Adrenal gland (tissue), 12 donors: ENCODE measurements around the gene SMPD3. TPM values are rescaled to one million over a fixed set of nuclear protein-coding genes. Genes with fewer than 3 reads are reported as not detected.

Experiments
- DNase-seq, 7 donors: peaks; one replicate each; pipeline ENCODE4 v3.0.0-alpha.2; 2019 to 2020
- H3K27ac ChIP-seq, 5 donors: fragments of 200-600 bp; sonication (generic) in 4 of 5; 1 replicate in 3 of 5; 2 replicates in 2 of 5; pipeline versions ENCODE4 v1.5.1 to v1.8.0; 2016 to 2020; ENCODE audit warnings: mild to moderate bottlenecking in 1 of 5
- H3K27me3 ChIP-seq: fragments of 200-600 bp; 2 replicates; pipeline ENCODE4 v1.8.0; 2021
- H3K36me3 ChIP-seq, 2 donors: fragments of 200-600 bp; replicated peaks in 1 of 2; 1 replicate in 1 of 2; 2 replicates in 1 of 2; pipeline versions ENCODE4 v1.5.1 to v1.8.0; 2018 to 2022
- H3K4me1 ChIP-seq, 2 donors: fragments of 200-600 bp; replicated peaks in 1 of 2; 1 replicate in 1 of 2; 2 replicates in 1 of 2; pipeline versions ENCODE4 v1.5.1 to v1.8.0; 2018 to 2021
- H3K4me3 ChIP-seq, 4 donors: fragments of 200-600 bp; sonication (generic) in 3 of 4; one replicate each; pipeline ENCODE4 v1.5.1; 2016 to 2018
- H3K9me3 ChIP-seq, 3 donors: fragments of 200-600 bp; sonication (generic) in 1 of 3; replicated peaks in 1 of 3; 1 replicate in 2 of 3; 2 replicates in 1 of 3; pipeline versions ENCODE4 v1.5.1 to v1.8.0; 2016 to 2021
- CTCF ChIP-seq, 6 experiments: fragments of 450-650 bp in 4 of 6; fragments of 200-600 bp in 2 of 6; sonication (generic) in 1 of 6; IDR thresholded peaks; 1 replicate in 5 of 6; 2 replicates in 1 of 6; pipeline versions ENCODE4 v1.5.1 to v1.8.0; 2016 to 2021; ENCODE audit warnings: antibody characterized with exemption in 6 of 6, mild to moderate bottlenecking in 2 of 6, moderate library complexity in 1 of 6
- POLR2A ChIP-seq, 2 donors: fragments of 450-650 bp; IDR thresholded peaks; one replicate each; pipeline ENCODE4 v1.6.1; 2017; ENCODE audit warnings: antibody characterized with exemption in 2 of 2, mild to moderate bottlenecking in 2 of 2, moderate library complexity in 1 of 2
- WGBS, 4 donors: extraction: QIAGEN DNeasy Blood & Tissue Kit in 2 of 4; methylation state at CpG; one replicate each; pipeline versions ENCODE4 v1.1.5 to v1.1.7; 2013 to 2017; 5-methylcytosine and 5-hydroxymethylcytosine counted together
- intact Hi-C, 2 donors: fragments of 100-400 bp; cut with DNase I; formaldehyde crosslinking; loops; one replicate each; pipeline versions ENCODE4 v1.14.1 to v1.15.0; 2022 to 2023
- polyA plus RNA-seq, 3 donors: library from polyadenylated mRNA; stranded (reverse); fragments of 200-250 nt in 2 of 3; fragments of 350-450 nt in 1 of 3; fragmentation: Illumina TruSeq in 1 of 3; extraction: RNeasy Lipid Tissue Mini Kit (QIAGEN cat#74804) in 1 of 3; gene quantifications; one replicate each; pipeline ENCODE4 v1.2.3, GENCODE V29; 2013 to 2014
- total RNA-seq, 9 donors: library from RNA; depleted of rRNA in 4 of 9; stranded (reverse); fragments of >200 nt in 4 of 9; fragments of 120-200 nt in 1 of 9; fragmentation: NEBNext Ultra II Directional in 1 of 9; extraction: Animal tissue kit (Norgen Biotek cat#: 25700) in 1 of 9; gene quantifications; one replicate each; pipeline versions ENCODE4 v1.1.0 to v1.2.4, GENCODE V29; 2013 to 2023
- donor health status: healthy with polysubstance abuse.
- donor health status: Bipolar disorder and iron deficiency.
- donor health status: DM: yes; HTN: yes; CAD: no.
- donor health status: DM: no; HTN: no; CAD: no.
- donor health status: DM: no; HTN: no; CAD: no.
- donor health status: DM: yes; HTN: yes; CAD: no.

Gene SMPD3
- total and polyA plus RNA-seq, 12 donors = 0.32 to 7.8 (median 1.2) TPM; not detected in 2

GRCh38 chr16:68365167-68365817 lies 83.0 kb downstream of the SMPD3 start:
- Histone ChIP-seq H3K27me3 (no peaks in the 10 kb centered on the region), H3K9me3 (no peaks in the 10 kb centered on the region), H3K36me3 (no peaks in the 10 kb centered on the region), H3K27ac (no peak overlapping the region), H3K4me3 (no peak overlapping the region), H3K4me1 (peaks cover 8 to 18% of the 10 kb centered on the region in 2 donors)
- WGBS, 4 donors = 57 to 64% (median 59%) methylated on average over 14 to 18 of the region's 18 CpGs
- DNase-seq = no peak
- intact Hi-C loops = no loop called here
- TF ChIP-seq CTCF (IDR thresholded peaks at IDR 0.05) = no peak
- no peak for TF ChIP-seq POLR2A (IDR thresholded peaks at IDR 0.05)

- Histone ChIP-seq H3K36me3 (no peaks in the 10 kb centered on the region), H3K9me3 (no peaks in the 10 kb centered on the region), H3K4me1 (peaks cover 8 to 18% of the 10 kb centered on the region in 2 donors), H3K27me3 (no peaks in the 10 kb centered on the region), H3K27ac (no peak overlapping the region), H3K4me3 (no peak overlapping the region)
- DNase-seq = no peak
- intact Hi-C loops = no loop called here
- no peak for TF ChIP-seq POLR2A (IDR thresholded peaks at IDR 0.05)
- TF ChIP-seq CTCF (IDR thresholded peaks at IDR 0.05) = peak in 1 of 6 experiments; percentile 3
- WGBS, 4 donors = 50 to 68% (median 65%) methylated on average over 3 to 14 of the region's 14 CpGs
Observed at GRCh38 chr16:68364561-68364998, 83.7 kb downstream of the SMPD3 start.

- intact Hi-C loops = no loop called here
- 50 to 60% (median 59%) methylated on average over 16 to 22 of the region's 22 CpGs for WGBS, 4 donors
- peak in 5 of 7 donors; percentile 38 to 59 (median 50) for DNase-seq
- Histone ChIP-seq H3K36me3 (no peaks in the 10 kb centered on the region), H3K4me1 (peaks cover 8 to 18% of the 10 kb centered on the region in 2 donors), H3K27ac (no peak overlapping the region), H3K9me3 (no peaks in the 10 kb centered on the region), H3K4me3 (no peak overlapping the region), H3K27me3 (no peaks in the 10 kb centered on the region)
- no peak for TF ChIP-seq POLR2A (IDR thresholded peaks at IDR 0.05)
- TF ChIP-seq CTCF (IDR thresholded peaks at IDR 0.05) = no peak
Observed at GRCh38 chr16:68363658-68364521, 84.4 kb downstream of the SMPD3 start.

- Histone ChIP-seq H3K4me3 (no peak overlapping the region), H3K4me1 (peaks cover 11 to 18% of the 10 kb centered on the region in 2 donors), H3K36me3 (peaks cover 0 to 1% of the 10 kb centered on the region in 2 donors), H3K9me3 (no peaks in the 10 kb centered on the region), H3K27ac (no peak overlapping the region), H3K27me3 (no peaks in the 10 kb centered on the region)
- TF ChIP-seq POLR2A (IDR thresholded peaks at IDR 0.05) (no peak), CTCF (IDR thresholded peaks at IDR 0.05) (no peak)
- WGBS, 4 donors = 77 to 88% (median 81%) methylated on average over 8 to 18 of the region's 18 CpGs
- DNase-seq = no peak
- intact Hi-C loops = no loop called here
Observed at GRCh38 chr16:68362947-68363657, 85.2 kb downstream of the SMPD3 start.
